ENCODE measurements around the gene PRKAA1. TPM values are rescaled to one million over a fixed set of nuclear protein-coding genes. Genes with fewer than 3 reads are reported as not detected.

The PRKAA1 gene
- total RNA-seq, 1 experiment from 2014 or later, result 28.8 TPM

DNA sequence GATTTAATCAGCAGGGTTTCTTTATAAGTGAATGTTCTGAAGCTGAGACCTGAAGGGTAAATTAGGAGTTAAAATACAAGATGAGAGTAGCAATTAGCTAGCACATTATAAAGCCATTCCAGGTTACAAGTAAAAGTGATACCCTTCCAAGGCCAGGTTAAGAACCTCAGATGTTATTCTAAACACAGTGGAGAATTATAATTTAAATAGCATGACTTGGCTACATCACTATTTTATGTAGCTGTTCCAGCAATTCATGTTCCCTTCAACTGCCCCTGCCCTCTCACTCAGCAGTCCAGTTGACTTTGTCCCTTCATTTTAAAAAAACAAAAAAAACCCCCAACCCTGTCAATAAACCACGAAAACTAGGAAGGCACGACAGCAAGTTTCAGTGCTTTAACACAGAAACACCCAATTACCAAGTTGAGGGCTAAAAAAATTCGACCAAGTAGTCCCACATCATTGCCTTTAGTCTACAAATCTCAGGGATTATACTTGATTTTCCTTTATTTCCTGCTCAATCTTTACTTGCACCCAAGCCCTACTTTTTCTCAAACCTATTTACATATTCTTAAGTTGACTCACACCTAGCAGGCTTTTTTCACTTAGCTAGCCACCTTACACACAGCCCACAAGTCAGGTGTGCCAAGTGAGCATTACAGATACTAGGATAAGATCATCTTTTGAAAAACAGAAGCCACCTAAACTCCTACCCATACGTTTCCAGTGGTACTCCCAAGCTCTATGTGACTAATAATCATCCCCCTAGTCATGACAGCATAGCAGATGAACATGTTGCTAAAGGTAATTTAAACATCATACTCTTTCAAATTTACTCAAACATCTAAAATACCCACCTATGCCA lies 33.4 kb upstream of the PRKAA1 start:
- Histone ChIP-seq H4K20me1 (ENCODE audit: control insufficient read depth, insufficient read depth, insufficient read length) (no peaks in the 10 kb centered on the region), H3K79me2 (ENCODE audit: insufficient read depth, low read length) (peaks cover 13% of the 10 kb centered on the region; the same call in 1 of the 2 replicates), H3K4me1 (ENCODE audit: insufficient read depth, low read length) (no peaks in the 10 kb centered on the region), H3K56ac (ENCODE audit: insufficient read length, low read depth, low read length) (no peak overlapping the region), H4K8ac (replicated peaks; ENCODE audit: insufficient read length, low read depth, low read length) (no peak overlapping the region), H2BK20ac (ENCODE audit: low read depth, low read length, poor library complexity, severe bottlenecking) (no peak overlapping the region), H3K9ac (ENCODE audit: extremely low read depth, insufficient read length, low read length) (no peak overlapping the region), H3K18ac (ENCODE audit: insufficient read length, low read depth, low read length) (no peak overlapping the region), H2BK120ac (ENCODE audit: low read depth, low read length, poor library complexity, severe bottlenecking) (no peak overlapping the region), H2AFZ (ENCODE audit: low read length) (no peak overlapping the region), H2BK15ac (ENCODE audit: low read depth, low read length) (no peak overlapping the region), H3K23ac (ENCODE audit: insufficient read length, low read depth, low read length) (no peak overlapping the region), H2BK12ac (ENCODE audit: insufficient read length, low read depth, low read length) (no peak overlapping the region), H3K27ac (ENCODE audit: insufficient read length, low read depth, low read length) (no peak overlapping the region), H2AK5ac (ENCODE audit: insufficient read length, low read length) (no peak overlapping the region), H3K4ac (ENCODE audit: low read depth, low read length) (no peak overlapping the region), H3K27me3 (ENCODE audit: insufficient read depth, low read length) (no peaks in the 10 kb centered on the region), H3K9me3 (ENCODE audit: control insufficient read depth, low read depth, low read length) (no peaks in the 10 kb centered on the region), H3K4me2 (ENCODE audit: insufficient read depth, insufficient read length, low read length) (no peak overlapping the region), H4K5ac (ENCODE audit: insufficient read length, low read depth, low read length) (no peak overlapping the region), H4K91ac (ENCODE audit: insufficient read length, low read depth, low read length) (no peak overlapping the region), H3K23me2 (ENCODE audit: insufficient read length, low read depth, low read length, poor library complexity, severe bottlenecking) (peaks cover 25% of the 10 kb centered on the region), H3K14ac (ENCODE audit: insufficient read depth, low read length) (no peak overlapping the region), H2BK5ac (ENCODE audit: insufficient read length, low read length) (no peak overlapping the region), H3T11ph (ENCODE audit: low read length) (no peak overlapping the region), H3K79me1 (ENCODE audit: insufficient read depth, low read depth, low read length, poor library complexity, severe bottlenecking) (no peaks in the 10 kb centered on the region)
- peaks cover 31 to 68% of the 10 kb centered on the region in 2 experiments for H3K4me1 Mint-ChIP-seq
- peaks cover 3 to 6% of the 10 kb centered on the region in 2 experiments; a peak in 2 of 5 replicates for H3K9me3 Mint-ChIP-seq
- H3K4me3 Mint-ChIP-seq, result peak overlapping the region; percentile 100; a peak in 3 of 5 replicates
- no peak for DNase-seq
- peaks cover 80 to 86% (median 85%) of the 10 kb centered on the region in 3 experiments for H3K36me3 Mint-ChIP-seq (ENCODE audit: insufficient read depth in 1 of 3, low read depth in 3 of 3)
- TF ChIP-seq CTCF (conservative IDR thresholded peaks at IDR 0.05), result no peak
- H3K27me3 Mint-ChIP-seq (ENCODE audit: low read depth), result no peaks in the 10 kb centered on the region
- no CpG with 5 or more reads among the region's 4 CpGs for WGBS (ENCODE audit: extremely low coverage, insufficient read length, low lambda C conversion rate)
- peak overlapping the region; percentile 28 to 100 (median 78); a peak in 5 of 7 replicates for H3K27ac Mint-ChIP-seq
